ENCODE measurements around the gene CREG2.

The CREG2 gene

DNA sequence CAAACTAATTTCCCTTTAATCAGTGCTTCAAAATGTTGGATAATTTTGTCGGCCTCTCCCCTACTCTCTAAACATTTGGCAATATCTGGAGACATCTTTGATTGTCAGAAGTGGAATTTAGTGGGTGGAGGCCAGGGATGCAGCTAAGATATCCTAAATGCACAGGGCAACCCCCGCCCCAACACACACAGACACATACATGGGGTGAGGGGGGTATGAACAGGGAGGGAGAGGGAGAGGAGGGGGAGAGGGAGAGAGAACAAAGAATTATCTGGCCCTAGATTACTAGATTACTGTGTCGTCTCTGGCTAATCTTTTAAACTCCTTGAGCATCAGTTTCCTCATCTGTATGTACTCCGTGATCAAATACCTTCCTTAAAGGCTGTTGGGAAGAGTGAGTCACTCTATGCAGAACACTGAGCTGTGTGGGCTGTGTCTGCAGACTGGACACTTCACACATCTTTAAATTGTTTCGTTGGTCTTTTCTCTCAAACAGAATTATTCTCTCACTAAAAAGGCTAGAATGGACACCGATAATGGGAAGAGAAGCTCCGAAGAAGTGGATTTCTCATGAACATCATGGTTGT lies 81.7 kb downstream of the CREG2 start:
- H3K27ac ChIP-seq = peak overlapping the region; percentile 93; the same call in 1 of the 2 replicates
- TF ChIP-seq CTCF (conservative IDR thresholded peaks at IDR 0.05) = no peak

DNA sequence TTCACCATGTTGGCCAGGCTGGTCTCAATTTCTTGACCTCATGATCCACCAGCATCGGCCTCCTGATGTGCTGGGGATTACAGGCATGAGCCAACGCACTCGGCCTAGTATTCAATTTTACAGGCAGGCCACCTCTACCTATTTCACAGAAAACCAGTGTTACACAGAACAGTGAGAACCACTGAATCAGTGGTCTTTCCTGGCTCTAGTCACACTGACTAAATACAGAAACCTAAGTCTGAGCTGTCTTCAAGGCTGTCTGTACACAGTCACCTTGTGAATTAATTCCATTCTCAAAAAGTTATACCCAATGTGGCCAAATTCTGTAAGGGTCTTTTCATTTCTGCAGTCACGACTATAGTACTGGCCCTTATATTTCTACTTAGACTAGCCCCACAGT lies 82.3 kb downstream of the CREG2 start:
- peak overlapping the region; percentile 93 for H3K27ac ChIP-seq
- no peak for TF ChIP-seq CTCF (conservative IDR thresholded peaks at IDR 0.05)

GRCh38 chr2:101303688-101304087 lies 83.6 kb downstream of the CREG2 start:
- peak overlapping the region; percentile 93 for H3K27ac ChIP-seq
- TF ChIP-seq CTCF (conservative IDR thresholded peaks at IDR 0.05) = no peak

DNA sequence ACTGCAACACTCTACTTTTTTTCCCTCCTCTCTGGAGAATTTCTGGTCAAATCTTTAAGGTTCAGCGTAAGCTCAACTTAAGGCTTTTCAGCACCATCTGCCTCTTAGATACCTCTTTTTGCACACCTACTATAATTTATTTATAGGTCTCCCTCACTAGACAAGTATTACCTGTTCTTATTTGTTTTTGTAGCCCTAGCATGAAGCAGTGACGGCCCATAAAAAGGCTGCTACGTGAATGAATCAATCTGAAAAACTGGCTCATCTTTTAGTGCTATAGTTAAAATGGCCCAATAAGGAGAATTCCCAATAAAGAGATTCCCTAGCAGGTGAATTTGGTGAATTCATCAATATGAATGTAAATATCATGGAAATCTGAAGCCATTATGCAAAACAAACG lies 85.3 kb downstream of the CREG2 start:
- H3K27ac ChIP-seq = peak overlapping the region; percentile 93
- no peak for TF ChIP-seq CTCF (conservative IDR thresholded peaks at IDR 0.05)

- peak overlapping the region; percentile 93 for H3K27ac ChIP-seq
- no peak for TF ChIP-seq CTCF (conservative IDR thresholded peaks at IDR 0.05)
Observed at GRCh38 chr2:101300836-101301235, 86.5 kb downstream of the CREG2 start.

DNA sequence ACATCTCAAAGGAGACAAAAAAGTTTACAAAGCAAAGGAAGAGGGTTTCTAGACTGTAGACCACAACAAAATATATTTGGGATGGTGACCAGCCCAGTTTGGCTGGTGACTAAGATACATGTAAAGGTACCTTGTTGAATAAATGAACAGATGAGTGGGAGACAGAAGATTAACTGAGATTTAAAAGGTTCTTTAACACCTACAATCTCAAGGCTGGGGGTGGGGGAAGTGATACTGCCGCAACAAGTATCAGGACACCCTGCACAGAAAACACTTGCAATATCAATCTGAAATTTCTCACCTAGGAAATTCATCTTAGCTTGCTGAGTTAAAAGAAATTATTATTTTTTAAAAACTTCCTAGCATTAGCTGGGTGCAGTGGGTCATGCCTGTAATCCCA lies 87.1 kb downstream of the CREG2 start:
- peak overlapping the region; percentile 93 for H3K27ac ChIP-seq
- no peak for TF ChIP-seq CTCF (conservative IDR thresholded peaks at IDR 0.05)

DNA sequence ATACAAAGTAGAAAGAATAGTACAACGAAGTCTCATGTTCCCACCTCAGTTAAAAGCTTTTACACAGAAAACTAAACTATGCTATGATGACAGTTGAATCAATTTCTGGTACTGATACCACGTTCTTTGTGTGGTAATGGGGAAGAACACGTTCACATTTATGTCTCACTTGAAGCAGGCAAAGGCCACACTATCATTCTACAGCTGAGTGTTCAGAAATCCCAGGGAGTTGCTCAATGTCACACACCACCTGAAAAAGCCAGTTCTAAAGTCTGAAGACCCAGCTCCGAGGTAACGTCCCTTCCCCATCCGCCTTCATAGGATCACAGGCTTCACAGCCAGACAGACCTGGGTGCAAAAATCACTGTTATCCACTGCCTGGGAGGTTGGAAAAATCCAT lies 87.7 kb downstream of the CREG2 start:
- H3K27ac ChIP-seq = peak overlapping the region; percentile 93
- no peak for TF ChIP-seq CTCF (conservative IDR thresholded peaks at IDR 0.05)

Measured in VCaP (cell line).